T-helper 22 cell (primary cell): ENCODE results near the gene XKR3.
"Not testable (repeated sequence)": the region's sequence is repeated elsewhere in the genome, so short reads cannot be mapped to it uniquely, and the experiment has no call there.

Experiments used
- DNase-seq: peaks from one replicate; pipeline ENCODE4 v3.0.0-alpha.2; 2020; ENCODE audit warnings: low read depth

The XKR3 gene

GRCh38 chr22:16824716-16825687 is at the start of gene XKR3:
TSS of gene XKR3 (minus strand) at chr22:16825411. CDS start at chr22:16808073, 17,338 bp downstream.
- no peak for DNase-seq

GRCh38 chr22:16869640-16870039 is 44.4 kb upstream of the XKR3 start:
- DNase-seq = not testable (repeated sequence)

DNA sequence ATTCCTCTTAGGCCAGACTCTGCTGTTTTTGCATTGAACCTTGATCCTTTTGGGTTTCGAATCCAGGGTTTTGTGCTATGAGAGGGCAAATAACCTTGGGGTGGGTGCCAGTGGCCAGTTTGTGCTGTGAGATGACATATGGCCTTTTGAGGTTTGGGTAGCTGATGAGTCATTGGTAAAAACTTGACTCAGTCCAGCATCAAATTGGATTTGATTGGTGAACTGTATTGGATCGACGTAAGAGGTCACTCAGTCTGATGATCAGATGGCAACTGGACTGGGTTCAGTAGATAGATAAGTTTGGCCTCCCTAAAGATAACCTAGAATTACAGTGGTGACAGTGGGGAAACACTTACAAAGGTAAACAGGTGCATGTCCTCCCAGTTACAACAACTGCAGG is 41.0 kb upstream of the XKR3 start:
- no peak for DNase-seq

DNA sequence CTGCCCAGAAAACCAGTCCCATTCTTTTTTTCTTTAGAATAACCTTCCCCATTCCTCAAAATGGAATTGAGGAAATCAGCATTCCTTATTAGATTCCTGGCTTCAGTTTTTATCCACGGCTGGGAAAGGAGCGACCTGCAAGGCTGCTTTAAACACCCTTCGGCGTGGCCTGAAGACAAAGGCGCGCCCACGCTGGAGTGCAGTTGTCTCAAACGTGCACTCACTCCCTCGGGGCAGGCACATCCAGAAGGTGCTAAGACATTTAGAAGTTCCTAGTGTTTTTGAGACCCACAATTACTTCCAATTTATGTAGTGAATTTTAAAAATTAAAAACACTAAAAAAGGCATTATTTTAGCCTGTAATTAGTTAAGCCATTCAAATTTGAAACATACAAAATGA is 31.6 kb upstream of the XKR3 start:
- not testable (repeated sequence) for DNase-seq

GRCh38 chr22:16854631-16855030 is 29.4 kb upstream of the XKR3 start:
- DNase-seq = no peak

DNA sequence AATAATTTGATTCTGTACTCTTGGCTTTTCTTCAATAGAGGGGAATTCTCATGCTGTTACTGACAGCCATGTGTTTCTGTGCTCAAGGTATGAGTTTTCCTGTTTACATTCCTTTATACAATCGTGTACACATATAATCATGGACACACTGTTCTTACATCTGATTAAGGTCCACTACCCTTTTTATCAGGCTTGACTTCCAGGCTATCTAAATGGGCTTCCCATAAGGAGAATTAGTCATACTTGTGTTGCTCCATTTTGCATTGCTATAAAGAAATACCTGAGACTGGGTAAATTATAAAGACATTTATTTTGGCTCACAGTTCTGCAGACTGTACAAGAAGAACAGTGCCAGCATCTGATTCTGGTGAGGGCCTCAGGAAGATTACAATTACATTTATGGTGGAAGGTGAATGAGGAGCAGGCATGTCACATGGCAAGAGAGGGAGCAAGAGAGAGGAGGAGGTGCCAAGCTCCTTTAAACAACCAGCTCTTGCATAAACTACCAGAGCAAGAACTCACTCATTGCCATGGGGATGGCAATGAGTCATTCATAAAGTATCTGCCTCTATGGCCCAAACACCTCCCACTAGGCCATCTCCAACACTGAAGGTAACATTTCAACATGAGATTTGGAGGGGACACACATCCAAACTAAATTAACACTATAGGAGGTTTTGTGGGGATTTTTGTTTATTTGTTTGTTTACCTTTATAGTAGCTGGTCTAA is 26.2 kb upstream of the XKR3 start:
- not testable (repeated sequence) for DNase-seq

DNA sequence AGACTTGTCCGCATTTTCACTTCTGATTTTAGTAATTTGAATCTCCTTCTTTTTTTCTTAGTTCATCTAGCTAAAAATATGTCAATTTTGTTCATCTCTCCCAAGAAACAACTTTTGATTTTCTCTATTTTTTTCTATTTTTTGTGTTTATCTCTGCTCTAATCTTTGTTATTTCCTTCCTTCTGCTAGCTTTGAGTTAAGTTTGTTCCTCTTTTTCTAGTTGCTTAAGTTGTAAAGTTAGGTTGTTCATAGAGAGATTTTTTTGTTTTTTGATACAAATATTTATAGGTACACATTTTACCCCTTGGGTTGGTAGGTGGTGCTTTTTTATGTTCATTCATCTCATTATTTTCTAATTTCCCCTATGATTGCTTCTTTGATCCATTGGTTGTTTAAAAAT is 22.1 kb upstream of the XKR3 start:
- DNase-seq = no peak

- no peak for DNase-seq
Measured at GRCh38 chr22:16845881-16846280, 20.7 kb upstream of the XKR3 start.

DNA sequence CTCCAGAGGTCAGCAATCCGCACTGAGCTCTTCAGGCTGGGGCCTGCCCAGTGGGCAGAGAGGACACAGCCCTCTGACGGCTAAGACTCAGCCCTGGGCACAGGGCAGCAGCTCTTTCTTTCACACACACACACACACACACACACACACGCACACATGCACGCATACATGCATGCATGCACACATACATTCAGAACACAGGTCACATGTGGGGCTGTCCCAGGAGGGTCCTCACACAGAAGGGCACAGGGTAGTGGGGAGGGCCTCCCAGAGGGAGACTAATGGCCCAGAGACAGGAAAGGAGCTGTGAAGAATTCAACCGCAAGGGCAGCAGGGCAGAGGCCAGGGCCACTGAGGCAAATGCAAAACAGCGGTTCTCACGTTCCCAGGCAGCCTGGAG is 20.3 kb upstream of the XKR3 start:
- no peak for DNase-seq

DNA sequence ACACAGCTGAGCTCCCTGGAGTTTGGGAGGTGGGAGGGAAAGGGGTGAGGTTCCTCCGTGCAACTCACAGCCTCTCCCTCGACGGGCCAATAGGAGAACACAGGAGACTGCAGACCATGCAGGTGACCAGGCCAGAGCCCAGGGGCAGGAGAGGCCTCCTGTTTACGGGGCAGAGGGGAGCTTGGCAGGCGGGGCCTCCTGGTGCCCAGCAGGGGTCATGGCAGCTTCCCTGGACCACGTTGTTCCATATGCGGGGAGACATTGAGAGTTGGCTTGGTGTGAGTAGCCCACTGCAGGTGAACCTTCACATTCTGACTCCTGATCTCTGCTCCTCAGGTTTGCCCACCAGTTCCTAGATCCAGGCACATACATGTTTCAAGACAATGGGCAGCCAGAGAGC is 19.3 kb upstream of the XKR3 start:
- DNase-seq = no peak

GRCh38 chr22:16838073-16838472 is 12.9 kb upstream of the XKR3 start:
- no peak for DNase-seq

DNA sequence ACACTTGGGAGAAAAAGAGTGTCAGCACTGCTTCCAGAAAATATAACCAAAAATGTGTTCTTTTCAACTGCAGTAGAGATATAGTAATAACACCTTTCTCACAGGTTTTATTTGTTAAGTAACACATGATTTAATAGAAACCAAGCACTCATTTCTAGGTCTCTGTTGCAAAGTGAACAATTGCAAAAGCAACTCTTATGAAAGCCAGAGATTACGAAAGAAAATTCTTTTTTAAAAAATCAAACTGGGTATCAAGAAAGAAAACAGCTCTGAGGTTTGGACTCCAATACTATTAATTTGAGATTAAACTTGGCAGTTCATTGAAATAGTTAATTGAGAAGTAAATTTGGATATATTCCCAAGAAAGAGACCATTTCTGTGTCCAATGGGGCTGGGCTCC is 9.8 kb upstream of the XKR3 start:
- no peak for DNase-seq

- DNase-seq = no peak
Measured at GRCh38 chr22:16831257-16831656, 6.0 kb upstream of the XKR3 start.

DNA sequence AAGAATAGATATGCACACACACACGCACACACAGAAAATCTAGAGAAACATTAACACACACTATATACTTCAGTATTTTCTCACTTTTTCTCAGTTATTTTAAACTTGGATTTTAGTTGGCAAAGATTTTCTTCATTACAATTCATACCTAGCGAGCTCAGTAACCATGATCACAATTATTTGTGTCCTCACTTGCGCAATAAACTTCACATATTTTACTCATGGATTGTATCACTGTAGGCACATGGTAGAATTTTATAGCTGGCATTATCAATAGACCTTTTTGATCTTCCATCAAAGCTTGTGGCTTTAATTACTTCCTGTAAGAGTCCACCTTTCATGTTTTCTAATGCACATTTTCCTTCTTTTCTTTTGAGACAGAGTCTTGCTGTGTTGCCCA is 4.8 kb upstream of the XKR3 start:
- no peak for DNase-seq

GRCh38 chr22:16828876-16829275 is 3.7 kb upstream of the XKR3 start:
- DNase-seq = no peak

DNA sequence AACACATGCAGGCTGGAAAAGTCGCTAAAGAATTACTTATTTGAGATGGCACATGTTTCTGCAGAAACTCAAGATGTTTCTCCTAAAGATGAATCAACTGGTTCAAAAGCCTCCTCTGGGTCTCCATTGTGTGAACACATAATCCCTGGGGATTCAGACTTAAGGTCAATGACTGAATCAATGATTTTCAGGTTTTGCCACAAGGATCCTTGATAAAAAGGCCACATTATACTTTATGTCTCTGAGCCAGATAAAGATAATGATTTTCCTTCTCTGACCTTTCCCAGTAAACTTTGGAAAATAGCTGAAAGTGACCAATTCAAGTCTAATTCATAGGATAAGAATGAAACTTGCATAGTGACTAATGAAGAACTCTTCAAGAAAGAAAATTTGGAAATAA is 2.3 kb upstream of the XKR3 start:
- no peak for DNase-seq

- no peak for DNase-seq
Measured at GRCh38 chr22:16819249-16819648, 6.0 kb downstream of the XKR3 start.

GRCh38 chr22:16818538-16818937 is 6.7 kb downstream of the XKR3 start:
- no peak for DNase-seq

- DNase-seq = no peak
Measured at GRCh38 chr22:16815073-16815472, 10.1 kb downstream of the XKR3 start.

GRCh38 chr22:16810188-16810802 is 14.9 kb downstream of the XKR3 start:
- DNase-seq = no peak

- DNase-seq = no peak
Measured at GRCh38 chr22:16808744-16809143, 16.5 kb downstream of the XKR3 start.

DNA sequence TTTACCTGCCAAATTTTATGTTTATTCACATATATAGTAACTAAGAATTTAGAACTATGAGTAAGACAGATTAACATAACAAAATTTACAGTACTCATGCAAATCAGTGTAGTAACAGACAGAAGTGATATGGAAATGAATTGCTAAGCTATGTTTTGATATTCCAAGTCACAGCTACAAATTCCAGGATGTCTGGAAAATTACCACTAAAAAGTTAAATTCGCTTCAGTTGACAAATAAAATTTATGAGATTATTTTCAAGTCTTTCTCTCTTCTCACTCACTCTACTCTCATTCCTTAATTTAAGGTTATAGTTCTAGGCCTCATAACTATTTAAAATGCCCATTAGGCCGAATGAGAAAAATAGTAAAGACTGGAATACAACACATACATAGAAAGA is 18.1 kb downstream of the XKR3 start:
- no peak for DNase-seq

DNA sequence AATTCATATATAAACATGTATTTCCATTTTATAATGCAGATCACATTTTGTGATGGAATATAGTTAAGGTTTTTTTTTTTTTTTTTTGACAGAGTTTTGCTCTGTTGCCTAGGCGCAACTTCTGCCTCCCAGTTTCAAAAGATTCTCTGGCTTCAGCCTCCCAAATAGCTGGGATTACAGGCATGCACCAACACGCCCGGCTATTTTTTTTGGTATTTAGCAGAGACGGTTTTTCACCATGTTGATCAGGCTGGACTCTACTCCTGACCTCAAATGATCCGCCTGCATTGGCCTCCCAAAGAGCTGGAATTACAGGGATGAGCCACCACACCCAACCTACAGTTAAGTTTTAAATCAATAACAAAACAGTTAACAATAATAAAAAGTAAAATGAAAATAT is 18.8 kb downstream of the XKR3 start:
- DNase-seq = no peak
